Measurements from ENCODE around the gene NANOS3. TPM values are rescaled to one million over a fixed set of nuclear protein-coding genes. Genes with fewer than 3 reads are reported as not detected.

NANOS3 gene
- total and polyA plus RNA-seq, 9 of the 15 experiments (the other 6 are each of a cell fraction or from before 2014, with no cell fraction given), result not detected

DNA sequence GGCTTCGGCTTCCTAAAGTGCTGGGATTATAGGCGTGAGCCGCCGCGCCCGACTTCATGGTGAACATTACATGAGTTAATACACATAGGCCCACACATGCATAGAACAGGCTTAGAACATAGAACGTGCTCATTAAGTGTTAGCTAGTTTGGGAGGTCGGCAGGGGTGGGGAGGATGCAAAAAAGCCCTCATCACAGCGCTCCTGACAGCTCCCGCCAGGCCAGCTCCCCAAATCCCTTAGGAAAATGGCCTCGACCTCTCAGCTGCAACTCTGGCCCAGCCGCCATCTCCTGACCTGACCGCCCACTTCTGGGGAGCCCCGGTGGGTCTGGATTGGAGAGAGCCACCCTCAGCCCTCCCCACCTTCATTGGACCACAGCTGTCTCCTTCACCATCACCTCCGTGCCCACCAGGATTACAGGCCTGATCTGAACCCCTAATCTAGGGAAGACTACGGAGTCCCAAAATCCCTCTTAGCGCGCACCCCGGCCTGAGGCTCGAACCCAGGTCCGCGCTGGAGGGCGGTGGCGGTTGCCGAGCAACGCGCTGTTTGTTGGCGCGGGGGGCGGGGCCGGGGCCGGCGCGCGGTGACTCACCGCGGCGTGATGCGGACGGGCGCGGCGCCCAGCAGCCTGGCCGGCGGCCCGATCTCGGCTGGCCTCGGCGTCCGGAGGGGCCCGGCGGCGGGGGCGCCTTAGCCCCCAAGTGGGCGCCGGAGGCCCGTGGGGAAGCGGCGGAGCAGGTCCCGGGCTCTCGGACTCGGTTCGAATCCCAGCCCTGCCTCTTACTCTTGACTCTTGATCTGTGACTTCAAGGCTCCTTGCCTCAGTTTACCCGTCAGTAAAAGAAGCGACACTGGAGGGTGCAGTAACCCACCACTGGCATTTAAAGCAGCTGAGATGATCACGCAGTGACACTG lies 26.7 kb upstream of the NANOS3 start (continued):
- TF ChIP-seq, protein P1, sequence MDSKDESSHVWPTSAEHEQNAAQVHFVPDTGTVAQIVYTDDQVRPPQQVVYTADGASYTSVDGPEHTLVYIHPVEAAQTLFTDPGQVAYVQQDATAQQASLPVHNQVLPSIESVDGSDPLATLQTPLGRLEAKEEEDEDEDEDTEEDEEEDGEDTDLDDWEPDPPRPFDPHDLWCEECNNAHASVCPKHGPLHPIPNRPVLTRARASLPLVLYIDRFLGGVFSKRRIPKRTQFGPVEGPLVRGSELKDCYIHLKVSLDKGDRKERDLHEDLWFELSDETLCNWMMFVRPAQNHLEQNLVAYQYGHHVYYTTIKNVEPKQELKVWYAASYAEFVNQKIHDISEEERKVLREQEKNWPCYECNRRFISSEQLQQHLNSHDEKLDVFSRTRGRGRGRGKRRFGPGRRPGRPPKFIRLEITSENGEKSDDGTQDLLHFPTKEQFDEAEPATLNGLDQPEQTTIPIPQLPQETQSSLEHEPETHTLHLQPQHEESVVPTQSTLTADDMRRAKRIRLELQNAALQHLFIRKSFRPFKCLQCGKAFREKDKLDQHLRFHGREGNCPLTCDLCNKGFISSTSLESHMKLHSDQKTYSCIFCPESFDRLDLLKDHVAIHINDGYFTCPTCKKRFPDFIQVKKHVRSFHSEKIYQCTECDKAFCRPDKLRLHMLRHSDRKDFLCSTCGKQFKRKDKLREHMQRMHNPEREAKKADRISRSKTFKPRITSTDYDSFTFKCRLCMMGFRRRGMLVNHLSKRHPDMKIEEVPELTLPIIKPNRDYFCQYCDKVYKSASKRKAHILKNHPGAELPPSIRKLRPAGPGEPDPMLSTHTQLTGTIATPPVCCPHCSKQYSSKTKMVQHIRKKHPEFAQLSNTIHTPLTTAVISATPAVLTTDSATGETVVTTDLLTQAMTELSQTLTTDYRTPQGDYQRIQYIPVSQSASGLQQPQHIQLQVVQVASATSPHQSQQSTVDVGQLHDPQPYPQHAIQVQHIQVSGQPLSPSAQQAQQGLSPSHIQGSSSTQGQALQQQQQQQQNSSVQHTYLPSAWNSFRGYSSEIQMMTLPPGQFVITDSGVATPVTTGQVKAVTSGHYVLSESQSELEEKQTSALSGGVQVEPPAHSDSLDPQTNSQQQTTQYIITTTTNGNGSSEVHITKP (IDR thresholded peaks at IDR 0.05; ENCODE audit: partially characterized antibody), result peak; percentile 35
- TF ChIP-seq ZNF165 (CRISPR knock-in tag; IDR thresholded peaks at IDR 0.05; ENCODE audit: borderline replicate concordance) (no peak), ILK (tag; IDR thresholded peaks at IDR 0.05; ENCODE audit: borderline replicate concordance, low read depth) (no peak), NFYB (IDR thresholded peaks at IDR 0.05; ENCODE audit: extremely low read depth, insufficient read length) (no peak), MEF2A (IDR thresholded peaks at IDR 0.05; ENCODE audit: control insufficient read depth, low read depth, low read length) (no peak), RBM39 (optimal IDR thresholded peaks at IDR 0.05; ENCODE audit: low read depth, low read length) (no peak), TAF1 (IDR thresholded peaks at IDR 0.05; ENCODE audit: control insufficient read depth, extremely low read depth, insufficient read depth, low read length, severe bottlenecking) (no peak), PHTF2 (CRISPR knock-in tag; IDR thresholded peaks at IDR 0.05) (no peak), CTCFL (IDR thresholded peaks at IDR 0.05; ENCODE audit: borderline replicate concordance, insufficient read depth, low read depth, low read length, poor library complexity, severe bottlenecking) (no peak), FOS (IDR thresholded peaks at IDR 0.05; ENCODE audit: extremely low read depth, insufficient read length) (peak; percentile 13), NCOA6 (IDR thresholded peaks at IDR 0.05) (no peak), PYGO2 (tag; IDR thresholded peaks at IDR 0.05) (no peak), ZNF280B (CRISPR knock-in tag; IDR thresholded peaks at IDR 0.05) (no peak), GATAD2A (IDR thresholded peaks at IDR 0.05) (no peak), CBFA2T3 (IDR thresholded peaks at IDR 0.05) (no peak), MEF2D (tag; conservative IDR thresholded peaks at IDR 0.05; ENCODE audit: low read depth) (no peak), MTA2 (IDR thresholded peaks at IDR 0.05; ENCODE audit: low read depth) (no peak), SREBF1 (IDR thresholded peaks at IDR 0.05; ENCODE audit: borderline replicate concordance, low read depth, low read length) (no peak)
- TF ChIP-seq, protein P2, sequence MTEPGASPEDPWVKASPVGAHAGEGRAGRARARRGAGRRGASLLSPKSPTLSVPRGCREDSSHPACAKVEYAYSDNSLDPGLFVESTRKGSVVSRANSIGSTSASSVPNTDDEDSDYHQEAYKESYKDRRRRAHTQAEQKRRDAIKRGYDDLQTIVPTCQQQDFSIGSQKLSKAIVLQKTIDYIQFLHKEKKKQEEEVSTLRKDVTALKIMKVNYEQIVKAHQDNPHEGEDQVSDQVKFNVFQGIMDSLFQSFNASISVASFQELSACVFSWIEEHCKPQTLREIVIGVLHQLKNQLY (CRISPR knock-in tag; conservative IDR thresholded peaks at IDR 0.05), result no peak
